Bronchial epithelial cell (primary cell): ENCODE data around the gene EEF2K. TPM values are rescaled to one million over a fixed set of nuclear protein-coding genes. Genes with fewer than 3 reads are reported as not detected.

Source experiments
- DNase-seq: peaks from one replicate; pipeline ENCODE4 v3.0.0-alpha.2; 2010; ENCODE audit warnings: low read depth
- FAIRE-seq: peaks from 2 replicates; lab custom pipeline; 2011; peaks lifted over from hg19 to GRCh38; lab: Jason Lieb, UNC
- H3K27me3 ChIP-seq: 2 replicates; pipeline ENCODE4 v1.5.1; 2011; ENCODE audit warnings: low read length; ENCODE audit not compliant: control insufficient read depth, insufficient read depth
- H3K36me3 ChIP-seq: 2 replicates; pipeline ENCODE4 v1.5.1; 2011; ENCODE audit warnings: low read length; ENCODE audit not compliant: control insufficient read depth, insufficient read depth
- H3K4me3 ChIP-seq: 2 replicates; pipeline ENCODE4 v1.5.1; 2011; ENCODE audit warnings: mild to moderate bottlenecking, low read depth, low read length, control low read depth
- CTCF ChIP-seq: IDR thresholded peaks from 2 replicates; pipeline ENCODE4 v1.5.1; 2011; ENCODE audit warnings: mild to moderate bottlenecking, moderate library complexity, low read length, control low read depth, inconsistent platforms; ENCODE audit not compliant: insufficient read depth, severe bottlenecking
- total RNA-seq: library from RNA; depleted of rRNA; stranded (reverse); fragments of >200 nt; gene quantifications from 2 replicates; pipeline ENCODE4 v1.2.1, GENCODE V29; 2014

Gene EEF2K
- total RNA-seq, 1 donor from 2014 or later: 6.3 TPM

GRCh38 chr16:22326369-22326652, 120.2 kb downstream of the EEF2K start:
- no peak overlapping the region for H3K4me3 ChIP-seq
- no peak for DNase-seq
- H3K27me3 ChIP-seq: no peaks in the 10 kb centered on the region
- FAIRE-seq: no peak
- TF ChIP-seq CTCF: no peak
- peaks cover 52% of the 10 kb centered on the region for H3K36me3 ChIP-seq

DNA sequence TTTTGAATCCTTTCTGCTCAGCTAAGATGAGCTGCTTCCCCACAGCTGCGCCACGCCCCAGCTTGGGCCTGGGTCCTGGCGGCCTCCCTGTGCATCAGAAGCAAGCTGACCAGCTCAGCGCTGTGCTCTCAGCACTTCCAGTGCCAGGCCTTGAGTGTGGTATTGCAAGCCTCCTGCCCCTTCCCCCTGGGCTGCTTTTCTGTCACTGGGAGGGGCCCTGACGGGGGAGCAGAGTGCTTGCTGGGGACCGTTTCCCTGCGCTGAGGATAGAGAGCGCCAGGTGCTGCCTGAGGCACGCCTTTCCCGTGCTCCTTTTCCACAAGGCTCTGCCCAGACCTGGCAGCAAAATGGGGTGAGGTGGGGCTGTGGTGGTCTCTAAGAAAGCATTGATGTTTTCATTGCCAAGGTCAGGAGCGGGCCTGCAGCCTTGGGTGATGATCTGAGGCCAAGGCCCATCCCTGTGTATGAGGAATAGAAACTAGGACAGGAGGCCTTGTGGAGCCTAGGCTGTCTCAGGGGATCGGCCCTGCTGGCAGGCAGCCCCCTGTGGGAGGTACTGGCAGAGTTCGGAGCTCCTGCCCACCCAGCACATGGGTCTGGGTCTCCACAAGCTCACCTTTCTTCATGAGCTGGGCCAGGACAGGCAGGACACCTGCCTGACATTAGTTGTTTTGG, 120.8 kb downstream of the EEF2K start:
- Histone ChIP-seq H3K36me3 (peaks cover 48% of the 10 kb centered on the region), H3K4me3 (no peak overlapping the region), H3K27me3 (no peaks in the 10 kb centered on the region)
- TF ChIP-seq CTCF: no peak
- DNase-seq (no peak), FAIRE-seq (no peak)

- no peak for DNase-seq
- H3K27me3 ChIP-seq: no peaks in the 10 kb centered on the region
- no peak for TF ChIP-seq CTCF
Measured at GRCh38 chr16:22327446-22327775, 121.3 kb downstream of the EEF2K start.

GRCh38 chr16:22328081-22328725, 122.1 kb downstream of the EEF2K start:
- FAIRE-seq (no peak), DNase-seq (no peak)
- TF ChIP-seq CTCF: no peak
- no peaks in the 10 kb centered on the region for H3K27me3 ChIP-seq
- no peak overlapping the region for H3K4me3 ChIP-seq
- peaks cover 43% of the 10 kb centered on the region for H3K36me3 ChIP-seq

More at GRCh38 chr16:22327446-22327775, 121.3 kb downstream of the EEF2K start:
- H3K36me3 ChIP-seq: peaks cover 45% of the 10 kb centered on the region
- FAIRE-seq: peak; percentile 83
- no peak overlapping the region for H3K4me3 ChIP-seq

- H3K4me3 ChIP-seq: no peak overlapping the region
- no peaks in the 10 kb centered on the region for H3K27me3 ChIP-seq
- H3K36me3 ChIP-seq: peaks cover 40% of the 10 kb centered on the region
- DNase-seq: no peak
- no peak for FAIRE-seq
- TF ChIP-seq CTCF: no peak
Measured at GRCh38 chr16:22329199-22329695, 123.2 kb downstream of the EEF2K start.
